NCI-H2081 treated with DMSO at 0.1 percent for 48 hours (cell line): ENCODE measurements around the gene PIK3C2G.

Experiments
- DNase-seq: peaks from one replicate; lab custom pipeline; 2025; lab: John Stamatoyannopoulos, UW

The PIK3C2G gene

GRCh38 chr12:18275981-18276380 is 14.7 kb downstream of the PIK3C2G start:
- DNase-seq: no peak

GRCh38 chr12:18277196-18277595 is 15.9 kb downstream of the PIK3C2G start:
- DNase-seq: no peak

GRCh38 chr12:18280728-18281127 is 19.4 kb downstream of the PIK3C2G start:
- no peak for DNase-seq

GRCh38 chr12:18281941-18282340 is 20.6 kb downstream of the PIK3C2G start:
- DNase-seq: no peak

GRCh38 chr12:18283831-18284230 is 22.5 kb downstream of the PIK3C2G start:
- DNase-seq: no peak

GRCh38 chr12:18284386-18284785 is 23.1 kb downstream of the PIK3C2G start:
- no peak for DNase-seq

- no peak for DNase-seq
These were observed 23.8 kb downstream of the PIK3C2G start for GRCh38 chr12:18285161-18285560.

- no peak for DNase-seq
These were observed 29.1 kb downstream of the PIK3C2G start for GRCh38 chr12:18290386-18290785.

GRCh38 chr12:18294889-18295288 is 33.6 kb downstream of the PIK3C2G start:
- DNase-seq: no peak

GRCh38 chr12:18296201-18296908 is 35.0 kb downstream of the PIK3C2G start:
- DNase-seq: no peak

- no peak for DNase-seq
These were observed 35.6 kb downstream of the PIK3C2G start for GRCh38 chr12:18296909-18297280.

- DNase-seq: no peak
These were observed 36.6 kb downstream of the PIK3C2G start for GRCh38 chr12:18297902-18298301.

- no peak for DNase-seq
These were observed 41.6 kb downstream of the PIK3C2G start for GRCh38 chr12:18302809-18303430.

GRCh38 chr12:18304609-18305008 is 43.3 kb downstream of the PIK3C2G start:
- DNase-seq: no peak

GRCh38 chr12:18306311-18306710 is 45.0 kb downstream of the PIK3C2G start:
- no peak for DNase-seq

GRCh38 chr12:18313306-18313705 is 52.0 kb downstream of the PIK3C2G start:
- no peak for DNase-seq

- no peak for DNase-seq
These were observed 58.8 kb downstream of the PIK3C2G start for GRCh38 chr12:18320036-18320617.

- no peak for DNase-seq
These were observed 59.7 kb downstream of the PIK3C2G start for GRCh38 chr12:18320976-18321375.

- no peak for DNase-seq
These were observed 61.8 kb downstream of the PIK3C2G start for GRCh38 chr12:18323159-18323558.

- DNase-seq: no peak
These were observed 65.7 kb downstream of the PIK3C2G start for GRCh38 chr12:18327036-18327435.

- no peak for DNase-seq
These were observed 70.9 kb downstream of the PIK3C2G start for GRCh38 chr12:18332173-18332572.

- DNase-seq: no peak
These were observed 78.3 kb downstream of the PIK3C2G start for GRCh38 chr12:18339633-18340032.

- DNase-seq: no peak
These were observed 78.9 kb downstream of the PIK3C2G start for GRCh38 chr12:18340186-18340585.

- no peak for DNase-seq
These were observed 79.5 kb downstream of the PIK3C2G start for GRCh38 chr12:18340786-18341185.
